NT2/D1 (cell line): ENCODE data around the gene NOVA1.

ENCODE experiments used
- YY1 ChIP-seq: IDR thresholded peaks from 2 replicates; pipeline ENCODE4 v1.6.1; 2011; ENCODE audit not compliant: insufficient read length, insufficient read depth
- ZNF274 ChIP-seq: IDR thresholded peaks from 2 replicates; pipeline ENCODE4 v1.6.1; 2011; ENCODE audit warnings: mild to moderate bottlenecking, low read depth, low read length

- TF ChIP-seq ZNF274 (no peak), YY1 (no peak)
Measured at GRCh38 chr14:26415618-26416123, 182.2 kb downstream of the NOVA1 start.
